HG03066 (cell line): ENCODE results near the gene NIN.

Experiments
- ATAC-seq: cut with Tn5 transposase; IDR thresholded peaks from one replicate; pipeline ENCODE4 v1.9.1; 2021; ENCODE audit warnings: low read depth; ENCODE audit not compliant: unreplicated experiment

NIN gene

GRCh38 chr14:50768680-50769079 lies 62.3 kb downstream of the NIN start:
- ATAC-seq, result no peak

- no peak for ATAC-seq
Measured at GRCh38 chr14:50766338-50766886, 64.5 kb downstream of the NIN start.

GRCh38 chr14:50763382-50764007 lies 67.5 kb downstream of the NIN start:
- ATAC-seq, result no peak

- peak; percentile 13 for ATAC-seq
Measured at GRCh38 chr14:50762931-50763300, 68.0 kb downstream of the NIN start.

GRCh38 chr14:50762001-50762930 lies 68.7 kb downstream of the NIN start:
- ATAC-seq, result peak; percentile 85

- no peak for ATAC-seq
Measured at GRCh38 chr14:50759800-50760543, 71.0 kb downstream of the NIN start.

GRCh38 chr14:50758945-50759344 lies 72.0 kb downstream of the NIN start:
- ATAC-seq, result no peak

GRCh38 chr14:50758305-50758704 lies 72.7 kb downstream of the NIN start:
- no peak for ATAC-seq

GRCh38 chr14:50757702-50758101 lies 73.3 kb downstream of the NIN start:
- ATAC-seq, result no peak

GRCh38 chr14:50756300-50756699 lies 74.7 kb downstream of the NIN start:
- no peak for ATAC-seq

- ATAC-seq, result no peak
Measured at GRCh38 chr14:50750323-50750722, 80.6 kb downstream of the NIN start.

GRCh38 chr14:50745401-50746058 lies 85.4 kb downstream of the NIN start:
- ATAC-seq, result no peak

- no peak for ATAC-seq
Measured at GRCh38 chr14:50744231-50744630, 86.7 kb downstream of the NIN start.

- ATAC-seq, result no peak
Measured at GRCh38 chr14:50741567-50741966, 89.4 kb downstream of the NIN start.

GRCh38 chr14:50740856-50741255 lies 90.1 kb downstream of the NIN start:
- ATAC-seq, result no peak

GRCh38 chr14:50739186-50739585 lies 91.8 kb downstream of the NIN start:
- no peak for ATAC-seq

- ATAC-seq, result peak; percentile 86
Measured at GRCh38 chr14:50736932-50737419, 94.0 kb downstream of the NIN start.

- ATAC-seq, result no peak
Measured at GRCh38 chr14:50734950-50735695, 95.8 kb downstream of the NIN start.

GRCh38 chr14:50733494-50733893 lies 97.5 kb downstream of the NIN start:
- ATAC-seq, result no peak

- no peak for ATAC-seq
Measured at GRCh38 chr14:50728836-50729235, 102.1 kb downstream of the NIN start.
